ENCODE results near the gene CASS4.

GRCh38 chr20:56378386-56378785, 33.7 kb upstream of the CASS4 start:
- TF ChIP-seq CTCF (conservative IDR thresholded peaks at IDR 0.05; ENCODE audit: low read length) (no peak), EZH2phosphoT487 (IDR thresholded peaks at IDR 0.05; ENCODE audit: borderline replicate concordance) (no peak)
